ENCODE results near the gene BCKDHA. TPM values are rescaled to one million over a fixed set of nuclear protein-coding genes. Genes with fewer than 3 reads are reported as not detected.

Gene BCKDHA
- total RNA-seq, 1 experiment from 2014 or later, result 19.4 TPM

Other genes starting within 250 kb of the BCKDHA start
- 56.0 and 63.0 TPM in 2 replicates for gene CYP2S1, start 204.6 kb upstream of the BCKDHA start, total RNA-seq (2022)
- gene AXL, start 178.6 kb upstream of the BCKDHA start, total RNA-seq (2022), result 1.2 and 1.6 TPM in 2 replicates
- gene HNRNPUL1, start 133.4 kb upstream of the BCKDHA start, total RNA-seq (2022), result 322 and 324 TPM in 2 replicates
- 47.1 and 47.8 TPM in 2 replicates for gene CCDC97, start 87.6 kb upstream of the BCKDHA start, total RNA-seq (2022)
- 15.0 and 15.3 TPM in 2 replicates for gene TGFB1, start 43.9 kb upstream of the BCKDHA start, total RNA-seq (2022)
- 3.6 and 4.0 TPM in 2 replicates for gene B9D2, start 33.7 kb upstream of the BCKDHA start, total RNA-seq (2022)
- gene TMEM91, start 21.3 kb upstream of the BCKDHA start, total RNA-seq (2022), result 1.4 and 2.2 TPM in 2 replicates
- gene EXOSC5, start 459 bp upstream of the BCKDHA start, total RNA-seq (2022), result 36.6 and 37.3 TPM in 2 replicates
- gene B3GNT8, start 29.6 kb downstream of the BCKDHA start, total RNA-seq (2022), result 3.1 and 3.7 TPM in 2 replicates
- 75.9 and 85.0 TPM in 2 replicates for gene DMAC2, start 42.1 kb downstream of the BCKDHA start, total RNA-seq (2022)
- not detected in 2 replicates for gene ERICH4, start 45.3 kb downstream of the BCKDHA start, total RNA-seq (2022)
- gene CEACAM21, start 178.3 kb downstream of the BCKDHA start, total RNA-seq (2022), result not detected in 2 replicates
- gene CEACAM4, start 229.3 kb downstream of the BCKDHA start, total RNA-seq (2022), result not detected in 2 replicates